ENCODE data around the gene PTPN11. TPM values are rescaled to one million over a fixed set of nuclear protein-coding genes. Genes with fewer than 3 reads are reported as not detected.

PTPN11 gene
- total and polyA plus RNA-seq, 10 of the 15 experiments (the other 5 are each of a cell fraction or from before 2014, with no cell fraction given): 14.6 to 85.2 (median 58.6) TPM

GRCh38 chr12:112530941-112531340, 112.2 kb downstream of the PTPN11 start (continued):
- no peak for TF ChIP-seq PRDM15 (CRISPR knock-in tag; IDR thresholded peaks at IDR 0.05)
- no peak for TF ChIP-seq SRF (IDR thresholded peaks at IDR 0.05; ENCODE audit: low read depth in 2 of 2, low read length in 2 of 2)
- no peak for TF ChIP-seq ATF3 (IDR thresholded peaks at IDR 0.05; ENCODE audit: borderline replicate concordance, extremely low read depth, low read depth, low read length)
- no peak for TF ChIP-seq ZNF274 (IDR thresholded peaks at IDR 0.05; ENCODE audit: insufficient read depth, insufficient read length)
- TF ChIP-seq ESRRA (IDR thresholded peaks at IDR 0.05; ENCODE audit: low read length): no peak

- Histone ChIP-seq H3K27me3 (replicated peaks in 1 of 2; ENCODE audit: control insufficient read depth in 2 of 2, insufficient read depth in 2 of 2, low read length in 1 of 2) (no peaks in the 10 kb centered on the region), H3K4me3 (no peak overlapping the region), H3K4me1 (ENCODE audit: control insufficient read depth, insufficient read depth, low read length) (no peaks in the 10 kb centered on the region), H4K20me1 (ENCODE audit: control insufficient read depth, insufficient read depth) (no peaks in the 10 kb centered on the region), H3K27ac (ENCODE audit: control insufficient read depth, insufficient read depth) (no peak overlapping the region), H3K79me2 (ENCODE audit: control insufficient read depth, insufficient read depth, low read length) (no peaks in the 10 kb centered on the region), H3K9me3 (replicated peaks; ENCODE audit: control insufficient read depth, insufficient read depth, low read length) (no peaks in the 10 kb centered on the region), H2AFZ (ENCODE audit: control insufficient read depth, low read depth, low read length) (no peak overlapping the region), H3K4me2 (ENCODE audit: control insufficient read depth, insufficient read depth) (no peak overlapping the region), H3K9ac (ENCODE audit: control insufficient read depth, insufficient read depth, low read length) (no peak overlapping the region), H3K36me3 (ENCODE audit: control insufficient read depth in 2 of 2, insufficient read depth in 2 of 2, low read length in 1 of 2) (no peaks in the 10 kb centered on the region)
- TF ChIP-seq MYC (IDR thresholded peaks at IDR 0.05; ENCODE audit: insufficient read depth, insufficient read length, insufficient replicate concordance, low read length, severe bottlenecking): no peak
- CTCF ChIA-PET: no interaction called here
- BruUV-seq (replicated peaks): no TSS peak
- no peak for ATAC-seq
- 0% methylated on average over 1 of the region's 1 CpG for WGBS (ENCODE audit: insufficient coverage, insufficient replicate concordance, low lambda C conversion rate, missing lambda C conversion rate)
- POLR2A ChIA-PET: no interaction called here
- RAD21 ChIA-PET (ENCODE audit: unreplicated experiment): no interaction called here
- intact Hi-C loops (cut with micrococcal nuclease; ENCODE audit: unreplicated experiment) (no loop called here), in situ Hi-C loops (cut with MboI) (no loop called here)
- SMC1A ChIA-PET (ENCODE audit: uncharacterized antibody, unreplicated experiment): no interaction called here
- FAIRE-seq: no peak
- DNase-seq (ENCODE audit: low read depth, low spot score): no peak
Observed at GRCh38 chr12:112532106-112532505, 113.4 kb downstream of the PTPN11 start.

Measured in GM12878 (cell line).